Jurkat, Clone E6-1 (cell line): ENCODE results near the gene SCUBE3.

Experiments used
- DNase-seq: peaks from one replicate; pipeline ENCODE4 v3.0.0-alpha.2; 2011; ENCODE audit warnings: low read depth, low spot score
- H3K4me3 ChIP-seq: 2 replicates; pipeline ENCODE4 v1.5.1; 2011; ENCODE audit warnings: mild to moderate bottlenecking, low read length, control low read depth, moderate library complexity

SCUBE3 gene

DNA sequence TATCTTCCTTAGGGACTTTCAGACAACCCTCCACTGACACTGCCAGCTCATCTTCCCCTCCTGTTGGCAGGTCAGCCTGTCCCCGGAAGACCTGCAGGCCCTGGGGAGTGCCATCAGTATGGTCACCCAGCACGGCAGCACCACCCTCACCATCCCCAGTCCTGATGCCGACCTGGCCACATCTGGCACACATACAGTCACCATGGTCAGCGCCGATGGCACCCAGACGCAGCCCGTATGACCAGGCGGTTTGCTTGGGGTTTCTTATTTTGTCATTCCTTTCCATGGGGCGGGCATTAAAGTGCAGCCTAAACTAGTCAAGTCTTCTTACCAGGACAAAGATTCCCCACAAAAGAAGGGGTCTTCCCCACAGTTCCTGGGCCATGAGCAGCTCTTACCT, 79.9 kb downstream of the SCUBE3 start:
- DNase-seq = no peak
- H3K4me3 ChIP-seq = no peak overlapping the region

DNA sequence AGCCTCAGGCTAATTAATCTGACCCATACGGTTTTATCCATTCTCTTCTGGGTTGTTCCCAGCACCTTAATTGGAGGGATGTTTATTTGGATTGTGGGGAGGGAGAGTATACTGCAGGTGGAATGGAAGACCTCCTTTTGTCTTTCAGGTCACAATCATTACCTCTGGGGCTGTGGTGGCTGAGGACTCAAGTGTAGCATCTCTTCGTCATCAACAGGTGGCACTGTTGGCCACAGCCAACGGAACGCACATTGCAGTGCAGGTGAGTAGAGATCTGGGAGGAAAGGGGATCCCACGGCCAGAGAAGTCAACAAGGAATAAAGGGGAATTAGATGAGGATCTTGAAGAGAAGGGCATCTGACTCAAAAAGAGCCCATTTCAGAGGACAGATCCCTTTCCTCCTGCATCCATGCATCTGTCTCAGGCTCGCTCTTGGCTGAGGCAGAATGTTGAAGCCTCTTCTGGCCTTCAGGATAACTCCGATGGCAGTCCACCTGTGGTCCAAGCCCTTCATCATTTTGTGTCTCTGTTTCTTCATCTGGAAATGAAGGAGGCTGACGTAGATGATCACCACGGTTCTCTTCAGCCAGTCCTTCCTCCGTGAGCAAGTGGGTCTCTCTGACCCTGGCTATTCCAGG, 80.7 kb downstream of the SCUBE3 start:
- DNase-seq = peak; percentile 45
- H3K4me3 ChIP-seq = no peak overlapping the region

DNA sequence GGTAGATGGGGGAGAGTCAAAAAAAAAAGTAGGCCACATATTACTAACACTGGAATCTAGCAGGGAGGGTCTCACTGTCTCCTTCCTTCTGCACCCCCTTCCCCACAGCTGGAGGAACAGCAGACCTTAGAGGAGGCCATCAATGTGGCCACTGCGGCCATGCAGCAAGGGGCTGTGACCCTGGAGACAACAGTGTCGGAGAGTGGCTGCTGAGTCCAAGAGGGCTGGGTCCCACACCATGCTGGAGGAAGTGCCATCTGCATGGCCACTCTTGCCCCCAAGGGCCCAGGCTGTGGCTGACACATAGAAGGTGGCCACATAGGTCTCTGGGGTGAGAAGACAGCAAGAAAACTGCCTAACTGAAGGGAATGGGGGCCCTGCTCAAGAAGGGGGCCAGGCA, 81.3 kb downstream of the SCUBE3 start:
- DNase-seq = no peak
- H3K4me3 ChIP-seq = no peak overlapping the region

DNA sequence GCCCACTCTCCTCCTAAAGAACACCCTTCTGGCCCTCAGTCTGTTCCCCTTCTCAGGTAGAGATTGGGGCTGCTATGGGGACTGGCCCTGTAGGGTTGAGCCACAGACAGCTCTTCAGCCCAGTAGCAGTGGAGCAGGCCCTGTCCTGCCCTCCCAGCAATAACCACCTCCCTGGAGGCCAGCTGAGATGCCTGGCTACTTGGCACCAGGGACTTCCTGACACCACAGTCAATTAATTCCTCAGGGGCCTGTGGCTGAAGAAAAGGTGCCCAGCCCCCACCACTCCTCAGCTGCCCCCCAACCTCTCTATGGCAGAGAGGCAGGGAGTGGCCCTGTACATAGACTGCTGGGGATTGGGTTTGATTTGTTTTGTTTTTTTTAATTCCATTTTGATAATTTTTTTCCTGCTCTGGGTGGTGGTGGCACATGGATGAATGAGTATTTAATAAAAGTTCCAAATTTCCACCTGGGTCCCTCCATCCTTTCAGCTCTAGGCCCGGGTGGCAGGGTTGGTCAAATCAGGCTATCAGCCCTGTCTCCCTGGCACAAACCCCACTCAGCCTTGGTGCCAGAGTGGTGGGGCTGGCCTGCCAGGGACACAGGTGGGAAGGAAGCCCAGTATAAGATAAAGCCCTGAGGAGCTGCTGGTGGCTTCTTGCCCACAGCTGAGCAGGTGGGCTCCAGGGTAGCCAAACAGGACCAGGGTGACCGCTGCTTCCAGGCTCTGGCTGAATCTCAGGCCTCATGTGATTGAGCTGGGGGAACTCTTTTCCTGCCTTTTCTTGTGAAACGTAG, 82.0 kb downstream of the SCUBE3 start:
- DNase-seq = no peak
- no peak overlapping the region for H3K4me3 ChIP-seq

DNA sequence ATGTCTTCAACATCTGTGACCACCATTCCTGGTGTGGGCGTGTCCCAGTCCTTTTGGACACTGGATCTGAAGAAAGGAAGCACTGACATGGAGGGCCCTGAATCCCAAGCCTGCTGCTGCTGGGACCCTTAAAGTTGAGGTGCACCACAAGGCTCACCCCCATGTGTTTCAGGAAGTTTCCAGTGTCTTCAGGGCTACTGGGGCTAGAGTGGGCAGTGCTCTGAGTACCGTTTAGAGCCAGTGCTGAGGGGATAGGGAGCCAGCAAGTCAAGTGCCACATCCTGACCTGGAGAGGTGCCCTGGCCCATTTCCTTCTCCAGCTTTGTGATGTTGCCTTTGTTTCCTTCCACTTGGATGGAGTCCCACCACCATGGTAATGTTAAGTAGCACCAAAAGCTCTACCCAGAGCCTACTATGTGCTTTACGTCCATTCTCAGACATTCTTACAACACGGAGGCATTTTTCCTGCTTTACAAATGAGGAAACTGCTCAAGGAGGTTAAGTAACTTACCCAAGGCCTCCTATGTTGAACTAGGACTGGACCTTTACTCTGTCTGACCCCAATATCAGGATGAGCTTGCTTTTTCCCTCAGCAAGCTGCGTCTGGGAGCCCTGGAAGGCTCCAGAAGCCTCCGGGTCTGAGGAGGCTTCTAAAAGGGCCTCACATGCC, 83.3 kb downstream of the SCUBE3 start:
- no peak for DNase-seq
- peak overlapping the region; percentile 91 for H3K4me3 ChIP-seq

DNA sequence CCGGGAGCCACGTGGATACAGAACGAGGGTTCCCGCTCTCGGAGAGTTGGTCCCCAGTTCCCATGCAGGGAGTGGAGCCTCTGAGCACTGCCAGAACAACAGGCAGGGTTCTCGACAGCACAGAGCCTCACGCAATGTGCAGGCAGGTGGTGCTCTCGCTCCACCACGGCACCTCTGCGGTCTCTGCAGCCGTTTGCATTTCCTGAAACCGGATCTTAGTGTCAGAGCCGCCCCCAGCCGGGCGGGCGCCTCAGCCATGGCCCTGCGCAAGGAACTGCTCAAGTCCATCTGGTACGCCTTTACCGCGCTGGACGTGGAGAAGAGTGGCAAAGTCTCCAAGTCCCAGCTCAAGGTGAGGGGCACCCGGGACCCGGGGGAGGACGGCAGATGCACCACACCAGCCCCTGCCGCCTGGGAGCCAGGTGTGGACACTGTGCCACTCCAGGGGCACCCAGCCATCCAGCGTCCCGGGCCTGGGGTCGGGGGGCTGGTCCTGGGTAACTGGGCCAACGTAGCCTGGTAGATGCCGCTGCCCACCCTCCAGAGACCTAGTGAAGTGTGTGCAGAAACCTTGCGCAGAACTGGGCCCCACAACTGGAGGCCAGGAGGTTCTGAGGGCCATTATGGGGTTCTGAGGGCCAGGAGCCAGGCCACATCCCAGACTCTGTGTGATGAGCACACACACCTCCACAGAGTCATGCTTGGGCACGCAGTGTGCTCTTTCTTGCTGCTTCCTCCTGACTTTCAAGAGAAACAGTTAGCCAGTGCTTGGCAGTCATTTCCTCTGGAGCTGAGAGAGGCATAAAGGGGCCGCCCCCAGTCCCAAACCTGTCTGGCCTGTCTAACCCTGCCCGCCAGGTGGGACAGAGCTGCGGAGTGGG, 84.1 kb downstream of the SCUBE3 start, which contains the start of gene DEF6:
DEF6 (plus strand) TSS at position 218 of the 881 bp plus-strand sequence; CDS start at position 257, 39 bp downstream.
- H3K4me3 ChIP-seq = peak within 1 kb of the TSS; percentile 91
- DNase-seq = peak; percentile 95

DNA sequence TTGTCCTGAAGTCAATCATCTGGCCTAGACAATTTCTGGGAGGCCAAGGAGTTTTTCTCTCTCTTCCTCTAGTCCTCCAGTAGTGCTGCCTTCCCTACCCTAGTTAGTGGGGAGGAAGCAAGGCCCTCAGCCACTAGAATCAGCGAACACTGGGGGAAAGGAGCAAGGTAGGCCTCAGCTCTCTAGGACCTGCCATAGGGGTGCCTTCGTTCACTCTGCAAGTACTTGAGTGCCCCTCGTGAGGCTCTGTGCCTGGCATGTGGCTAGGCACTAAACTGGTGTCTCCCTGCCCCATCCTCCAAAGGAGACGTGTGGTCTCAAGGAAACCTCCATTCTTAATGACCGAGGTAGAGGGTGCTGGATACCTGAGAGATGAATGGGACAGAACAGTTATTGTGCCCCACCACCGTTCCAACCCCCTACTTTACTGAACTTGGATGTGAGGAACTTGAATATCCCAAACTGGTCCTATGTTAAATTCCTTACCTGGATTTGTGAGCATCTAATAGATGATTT, 84.9 kb downstream of the SCUBE3 start:
- peak overlapping the region; percentile 91 for H3K4me3 ChIP-seq
- DNase-seq = peak; percentile 39

DNA sequence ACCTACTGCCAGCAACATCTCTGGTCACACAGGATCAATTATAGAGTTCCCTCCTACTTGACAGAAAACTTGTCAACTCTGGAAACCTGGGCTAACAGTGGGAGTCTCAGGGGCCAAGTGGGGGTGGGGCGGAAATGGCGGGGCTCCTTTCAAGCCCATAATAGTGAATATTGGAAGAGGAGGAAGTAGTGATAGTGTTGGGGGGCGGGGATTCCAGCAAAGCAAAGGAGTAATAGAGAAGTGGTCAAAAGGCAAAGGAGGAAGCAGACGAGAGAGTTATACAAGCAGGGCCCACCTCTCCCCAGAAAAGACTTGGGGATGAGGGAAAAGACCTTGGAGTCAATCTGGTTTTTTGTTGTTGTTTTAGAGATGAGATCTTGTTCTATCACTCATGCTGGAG, 85.9 kb downstream of the SCUBE3 start:
- DNase-seq = no peak
- H3K4me3 ChIP-seq = peak overlapping the region; percentile 91

DNA sequence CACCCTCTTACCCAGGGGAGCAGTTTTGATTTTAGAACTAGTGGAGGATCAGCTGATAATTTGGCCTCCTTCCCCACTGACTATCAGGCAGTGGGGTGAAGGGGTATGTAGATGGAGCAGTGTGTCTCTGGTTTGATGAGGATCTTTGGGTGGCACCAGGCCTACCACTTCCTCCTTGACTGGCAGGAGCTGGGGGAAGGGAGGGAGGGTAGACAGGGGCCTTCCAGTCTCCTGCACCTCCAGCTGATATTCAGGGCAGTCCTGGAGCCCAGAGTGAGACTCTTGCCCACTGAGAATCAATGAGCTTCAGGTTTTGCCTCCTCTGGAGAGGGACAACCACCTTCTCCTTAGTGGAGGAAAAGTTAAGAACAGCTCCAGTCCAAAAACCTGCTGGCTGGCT, 87.1 kb downstream of the SCUBE3 start:
- peak; percentile 75 for DNase-seq

More for the DNA sequence above, 87.1 kb downstream of the SCUBE3 start:
- peak overlapping the region; percentile 2 for H3K4me3 ChIP-seq
